MCF 10A (cell line): ENCODE data around the gene ISG15. TPM values are rescaled to one million over a fixed set of nuclear protein-coding genes. Genes with fewer than 3 reads are reported as not detected.

ENCODE experiments used
- BruUV-seq: library from RNA; stranded (reverse); fragments of 400-500 nt; replicated peaks from 2 replicates; lab custom pipeline; 2021; lab: Mats Ljungman, UMichigan
- CTCF ChIA-PET: fragments of 300-600 bp; sonication (Branson Sonifier 250); formaldehyde crosslinking; extraction: SDS; loops from one replicate; lab custom pipeline; 2021; ENCODE audit warnings: antibody characterized with exemption, inconsistent platforms; lab: Yijun Ruan, JAX
- POLR2A ChIA-PET: fragments of 300-600, 350-650 bp; sonication (Branson Sonifier 250); formaldehyde crosslinking; extraction: SDS; loops from one replicate; lab custom pipeline; 2020; ENCODE audit warnings: antibody characterized with exemption, inconsistent platforms; lab: Yijun Ruan, JAX
- DNase-seq: peaks from one replicate; pipeline ENCODE4 v3.0.0-alpha.2; 2018; ENCODE audit not compliant: unreplicated experiment
- H3K27ac Mint-ChIP-seq: one replicate; pipeline ENCODE4 v1.8.0; 2022; ENCODE audit warnings: mild to moderate bottlenecking, low read depth, mixed read lengths; ENCODE audit not compliant: unreplicated experiment
- H3K27me3 Mint-ChIP-seq: one replicate; pipeline ENCODE4 v1.8.0; 2022; ENCODE audit warnings: mixed read lengths; ENCODE audit not compliant: insufficient read depth, unreplicated experiment
- H3K36me3 Mint-ChIP-seq: one replicate; pipeline ENCODE4 v1.8.0; 2022; ENCODE audit warnings: mild to moderate bottlenecking, moderate library complexity, mixed read lengths; ENCODE audit not compliant: insufficient read depth, unreplicated experiment
- H3K4me1 Mint-ChIP-seq: one replicate; pipeline ENCODE4 v1.8.0; 2022; ENCODE audit warnings: mixed read lengths; ENCODE audit not compliant: insufficient read depth, unreplicated experiment
- H3K4me3 Mint-ChIP-seq: one replicate; pipeline ENCODE4 v1.8.0; 2022; ENCODE audit warnings: mild to moderate bottlenecking, moderate library complexity, mixed read lengths; ENCODE audit not compliant: unreplicated experiment
- H3K9me3 Mint-ChIP-seq: one replicate; pipeline ENCODE4 v1.8.0; 2022; ENCODE audit warnings: mixed read lengths; ENCODE audit not compliant: unreplicated experiment
- CTCF ChIP-seq: fragments of 200-600 bp; IDR thresholded peaks from one replicate; pipeline ENCODE4 v1.8.0; 2022; ENCODE audit warnings: antibody characterized with exemption, mild to moderate bottlenecking; ENCODE audit not compliant: unreplicated experiment
- intact Hi-C: fragments of 100-400 bp; cut with micrococcal nuclease; formaldehyde crosslinking; loops from 2 replicates; pipeline ENCODE4 v1.14.1; 2022
- total RNA-seq: library from RNA; stranded (reverse); gene quantifications from 2 replicates; pipeline ENCODE4 v1.2.3, GENCODE V29; 2022

ISG15 gene
- total RNA-seq, 1 experiment from 2014 or later, result 7.4 TPM

- no peak for TF ChIP-seq CTCF
- no TSS peak for BruUV-seq
- H3K4me3 Mint-ChIP-seq, result no peak overlapping the region
- ChIA-PET POLR2A (interaction anchor here (0.6 to 1.0 kb wide), 2 partner anchors 11 to 237 kb away, joined by 3 read pairs; no protein-coding TSS in a partner anchor), CTCF (no interaction called here)
- H3K9me3 Mint-ChIP-seq, result no peaks in the 10 kb centered on the region
- H3K4me1 Mint-ChIP-seq, result peaks cover 6% of the 10 kb centered on the region
- peaks cover 6% of the 10 kb centered on the region for H3K36me3 Mint-ChIP-seq
- intact Hi-C loops, result no loop called here
- no peak overlapping the region for H3K27ac Mint-ChIP-seq
- DNase-seq, result no peak
- H3K27me3 Mint-ChIP-seq, result peaks cover 18% of the 10 kb centered on the region
Observed at GRCh38 chr1:978835-979743, 34.2 kb upstream of the ISG15 start.

GRCh38 chr1:979744-980072 lies 33.6 kb upstream of the ISG15 start:
- no peak for TF ChIP-seq CTCF
- Mint-ChIP-seq H3K4me3 (no peak overlapping the region), H3K4me1 (peaks cover 6% of the 10 kb centered on the region), H3K9me3 (no peaks in the 10 kb centered on the region), H3K27me3 (peaks cover 18% of the 10 kb centered on the region), H3K27ac (no peak overlapping the region), H3K36me3 (peaks cover 6% of the 10 kb centered on the region)
- no TSS peak for BruUV-seq
- no peak for DNase-seq
- ChIA-PET CTCF (interaction anchor here (1.5 to 6.6 kb wide), 2 partner anchors 34 to 84 kb away, joined by 5 to 117 read pairs; partner anchors contain the start of gene ISG15), POLR2A (interaction anchor here (0.6 to 2.0 kb wide), 4 partner anchors 12 to 236 kb away, joined by 3 to 6 read pairs (median 3); no protein-coding TSS in a partner anchor)
- intact Hi-C loops, result loop anchor here (10.0 kb wide), 1 partner anchor 315 kb away; no protein-coding TSS in a partner anchor

- BruUV-seq, result no TSS peak
- POLR2A ChIA-PET, result interaction anchor here (0.8 to 2.0 kb wide), 3 partner anchors 12 to 39 kb away, joined by 3 to 6 read pairs (median 3); no protein-coding TSS in a partner anchor
Observed at GRCh38 chr1:980137-980571, 33.1 kb upstream of the ISG15 start.

More at GRCh38 chr1:980137-980571, 33.1 kb upstream of the ISG15 start:
- H3K4me3 Mint-ChIP-seq, result no peak overlapping the region
- H3K27ac Mint-ChIP-seq, result no peak overlapping the region
- CTCF ChIA-PET, result interaction anchor here (0.7 to 6.6 kb wide), 3 partner anchors 33 to 83 kb away, joined by 3 to 117 read pairs (median 5); partner anchors contain the start of gene ISG15
- no peaks in the 10 kb centered on the region for H3K9me3 Mint-ChIP-seq
- intact Hi-C loops, result loop anchor here (10.0 kb wide), 1 partner anchor 315 kb away; no protein-coding TSS in a partner anchor
- peaks cover 18% of the 10 kb centered on the region for H3K27me3 Mint-ChIP-seq
- peaks cover 6% of the 10 kb centered on the region for H3K4me1 Mint-ChIP-seq
- DNase-seq, result no peak
- TF ChIP-seq CTCF, result no peak
- H3K36me3 Mint-ChIP-seq, result peaks cover 6% of the 10 kb centered on the region
